Measurements from ENCODE around the gene CXCR6. TPM values are rescaled to one million over a fixed set of nuclear protein-coding genes. Genes with fewer than 3 reads are reported as not detected.

The CXCR6 gene
- polyA plus RNA-seq, 2 donors, result 0.90 to 1.6 TPM

DNA sequence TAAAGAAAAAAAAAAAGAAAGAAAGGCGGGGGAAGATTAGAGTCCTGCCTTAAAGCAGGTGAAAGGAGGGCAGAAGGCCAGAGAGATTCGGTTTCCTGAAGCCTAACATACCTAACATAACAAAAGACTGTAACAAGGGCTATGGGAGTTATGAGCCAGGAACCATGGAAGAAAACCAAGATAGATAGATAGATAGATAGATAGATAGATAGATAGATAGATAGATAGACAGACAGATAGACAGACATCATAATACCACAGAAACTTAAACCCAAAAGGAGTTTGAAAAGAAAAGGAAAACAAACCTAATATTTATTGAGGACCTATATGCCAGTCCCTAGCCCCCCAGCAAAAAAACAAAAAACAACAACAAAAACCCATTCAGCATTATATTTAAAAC is 54.7 kb downstream of the CXCR6 start:
- H3K4me3 ChIP-seq (ENCODE audit: low read depth in 1 of 2, low read length in 2 of 2), result no peak overlapping the region
- WGBS, 2 donors, result 75 to 79% methylated on average over 2 of the region's 2 CpGs
- no peak overlapping the region for H3K27ac ChIP-seq (ENCODE audit: low read depth in 2 of 2, low read length in 1 of 2)
- no peaks in the 10 kb centered on the region for H3K36me3 ChIP-seq (ENCODE audit: control insufficient read depth in 2 of 2, insufficient read depth in 2 of 2, low read length in 1 of 2)
- H3K9me3 ChIP-seq (ENCODE audit: control insufficient read depth in 2 of 2, insufficient read depth in 1 of 2, low read depth in 1 of 2, low read length in 1 of 2), result no peaks in the 10 kb centered on the region
- peaks cover 1 to 2% of the 10 kb centered on the region in 2 donors for H3K4me1 ChIP-seq (ENCODE audit: control insufficient read depth in 2 of 2, insufficient read depth in 2 of 2, low read length in 1 of 2)
- H3K27me3 ChIP-seq (ENCODE audit: control insufficient read depth in 1 of 2, insufficient read depth in 2 of 2, low read length in 2 of 2), result no peaks in the 10 kb centered on the region

Other genes starting within 250 kb of the CXCR6 start
- gene SLC6A20, start 146.9 kb upstream of the CXCR6 start, polyA plus RNA-seq, result under 1 TPM in 1 of 2 donors, not detected in 1; 0.01 TPM
- gene LZTFL1, start 101.3 kb upstream of the CXCR6 start, polyA plus RNA-seq, result 1 to 10 TPM; 3.4 to 6.3 TPM
- not detected for gene CCR9, start 56.9 kb upstream of the CXCR6 start, polyA plus RNA-seq
- gene FYCO1, start 52.4 kb downstream of the CXCR6 start, polyA plus RNA-seq, result 10 to 100 TPM in 1 of 2 donors, 1 to 10 TPM in 1; 9.6 to 11.9 TPM
- under 1 TPM; 0.08 to 0.34 TPM for gene XCR1, start 84.0 kb downstream of the CXCR6 start, polyA plus RNA-seq

Data from esophagus (tissue), 2 donors.